ENCODE measurements around the gene GNA12.
A peak's percentile ranks its signal among the peaks of the same experiment; 100 is the strongest.

GNA12 gene

DNA sequence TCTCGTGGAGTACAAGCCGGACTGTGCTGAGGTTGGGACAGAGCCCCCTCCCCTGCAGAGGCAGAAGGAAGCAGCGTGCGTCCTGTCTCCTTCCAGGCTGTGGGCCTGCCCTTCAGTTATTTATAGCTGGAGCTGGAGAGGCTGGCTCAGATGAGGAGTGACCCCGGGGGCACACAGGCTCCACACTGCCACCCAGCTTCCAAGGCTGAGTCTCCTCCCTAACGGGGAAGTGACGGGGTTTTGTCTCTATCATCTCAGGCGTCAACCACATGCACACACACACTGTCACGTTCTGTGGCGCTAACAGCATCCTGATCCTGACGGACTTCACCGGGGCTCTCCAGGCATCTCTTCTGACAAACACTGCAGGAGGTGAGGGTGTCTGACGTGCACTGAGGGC, 130.7 kb downstream of the GNA12 start:
- TF ChIP-seq, protein P1, sequence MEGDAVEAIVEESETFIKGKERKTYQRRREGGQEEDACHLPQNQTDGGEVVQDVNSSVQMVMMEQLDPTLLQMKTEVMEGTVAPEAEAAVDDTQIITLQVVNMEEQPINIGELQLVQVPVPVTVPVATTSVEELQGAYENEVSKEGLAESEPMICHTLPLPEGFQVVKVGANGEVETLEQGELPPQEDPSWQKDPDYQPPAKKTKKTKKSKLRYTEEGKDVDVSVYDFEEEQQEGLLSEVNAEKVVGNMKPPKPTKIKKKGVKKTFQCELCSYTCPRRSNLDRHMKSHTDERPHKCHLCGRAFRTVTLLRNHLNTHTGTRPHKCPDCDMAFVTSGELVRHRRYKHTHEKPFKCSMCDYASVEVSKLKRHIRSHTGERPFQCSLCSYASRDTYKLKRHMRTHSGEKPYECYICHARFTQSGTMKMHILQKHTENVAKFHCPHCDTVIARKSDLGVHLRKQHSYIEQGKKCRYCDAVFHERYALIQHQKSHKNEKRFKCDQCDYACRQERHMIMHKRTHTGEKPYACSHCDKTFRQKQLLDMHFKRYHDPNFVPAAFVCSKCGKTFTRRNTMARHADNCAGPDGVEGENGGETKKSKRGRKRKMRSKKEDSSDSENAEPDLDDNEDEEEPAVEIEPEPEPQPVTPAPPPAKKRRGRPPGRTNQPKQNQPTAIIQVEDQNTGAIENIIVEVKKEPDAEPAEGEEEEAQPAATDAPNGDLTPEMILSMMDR (IDR thresholded peaks at IDR 0.05; ENCODE audit: low read depth, low read length, missing control alignments), result no peak
- in situ Hi-C loops (cut with HindIII; ENCODE audit: low sequenced_read_pairs), result no loop called here
- H3K4me3 ChIP-seq (ENCODE audit: low read depth, low read length), result no peak overlapping the region
- no peak for DNase-seq (ENCODE audit: low read depth)

DNA sequence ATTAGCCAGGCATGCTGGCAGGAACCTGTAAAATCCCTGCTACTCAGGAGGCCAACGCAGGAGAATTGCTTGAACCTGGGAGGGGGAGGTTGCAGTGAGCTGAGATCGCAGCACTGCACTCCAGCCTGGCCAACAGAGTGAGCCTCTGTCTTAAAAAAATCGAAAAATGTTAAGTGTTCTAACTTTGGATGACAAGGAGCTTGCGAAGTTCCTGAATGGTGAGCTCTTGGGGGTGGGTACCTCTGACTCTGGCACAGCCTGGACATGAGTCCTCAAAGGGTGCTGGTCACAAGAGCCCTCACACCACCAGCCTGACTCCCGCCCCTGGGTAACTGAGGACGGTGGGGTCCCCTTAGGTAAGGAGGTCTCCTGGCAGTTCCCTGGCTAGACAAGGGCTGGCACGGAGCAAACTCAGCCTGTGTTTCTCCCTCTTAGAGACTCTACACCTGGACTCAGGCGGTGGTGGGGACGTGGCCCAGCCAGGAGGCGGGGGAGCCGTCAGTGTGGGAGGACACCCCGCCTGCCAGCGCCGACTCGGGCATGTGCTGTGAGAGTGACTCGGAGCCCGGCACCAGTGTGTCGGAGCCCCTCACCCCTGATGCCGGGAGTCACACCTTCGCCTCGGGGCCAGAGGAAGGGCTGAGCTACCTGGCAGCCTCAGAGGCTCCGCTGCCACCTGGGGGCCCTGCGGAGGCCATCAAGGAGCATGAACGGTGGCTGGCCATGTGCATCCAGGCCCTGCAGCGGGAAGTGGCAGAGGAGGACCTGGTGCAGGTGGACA, 132.0 kb downstream of the GNA12 start:
- no peak for DNase-seq (ENCODE audit: low read depth)
- no peak overlapping the region for H3K4me3 ChIP-seq (ENCODE audit: low read depth, low read length)
- TF ChIP-seq, protein P1 (IDR thresholded peaks at IDR 0.05; ENCODE audit: low read depth, low read length, missing control alignments), result no peak
- in situ Hi-C loops (cut with HindIII; ENCODE audit: low sequenced_read_pairs), result no loop called here

DNA sequence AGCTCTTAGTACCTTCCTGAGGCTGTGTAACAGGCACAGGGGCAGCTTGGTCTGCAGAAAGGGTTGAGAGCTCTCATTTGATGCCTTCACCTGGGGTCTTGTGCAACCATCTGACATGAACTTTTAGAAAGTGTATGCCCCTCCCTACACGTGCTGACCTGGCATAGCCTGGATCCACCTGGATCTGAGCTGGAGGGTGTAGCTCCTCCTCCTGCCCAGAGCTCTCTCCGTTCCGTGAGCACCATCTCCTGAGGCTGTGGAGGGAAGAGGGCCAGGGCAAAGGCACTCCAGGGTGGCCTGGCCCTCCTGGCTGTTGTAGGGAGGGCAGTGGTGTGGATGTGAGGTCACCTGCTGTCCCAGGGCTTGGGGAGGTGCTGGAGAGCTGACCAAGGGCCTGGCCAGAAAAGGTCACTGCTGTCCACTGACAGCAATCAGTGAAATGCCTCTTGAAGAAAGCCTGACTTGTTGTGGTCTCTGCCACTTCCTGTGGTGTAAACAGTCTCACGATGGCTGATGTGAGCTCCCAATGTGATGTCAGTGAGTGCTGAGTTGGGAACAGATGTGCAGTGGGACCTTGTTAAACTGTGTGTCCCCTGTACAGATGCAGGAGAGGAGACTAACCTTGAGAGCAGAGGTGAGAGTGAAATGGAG, 133.1 kb downstream of the GNA12 start:
- no peak for DNase-seq (ENCODE audit: low read depth)

DNA sequence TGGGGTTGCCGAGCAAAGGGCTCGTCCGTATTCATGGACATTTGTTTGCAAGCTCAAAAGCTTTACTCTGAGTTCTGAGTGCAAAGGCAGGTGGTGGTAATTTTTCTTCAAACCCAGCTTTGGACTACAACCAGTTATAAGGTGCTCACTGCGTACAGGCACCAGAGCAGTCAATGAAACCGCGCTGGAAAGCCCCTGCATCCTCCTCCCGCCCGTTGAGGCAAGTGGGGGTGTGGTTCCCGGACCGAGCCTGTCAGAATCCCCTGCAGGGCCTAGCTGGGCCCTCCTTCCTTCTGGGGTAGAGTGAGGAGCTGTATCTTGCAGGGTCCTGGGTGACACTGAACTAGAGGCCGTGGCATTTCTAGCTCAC, 133.8 kb downstream of the GNA12 start:
- no peak overlapping the region for H3K4me3 ChIP-seq (ENCODE audit: low read depth, low read length)
- in situ Hi-C loops (cut with HindIII; ENCODE audit: low sequenced_read_pairs), result no loop called here
- DNase-seq (ENCODE audit: low read depth), result no peak
- TF ChIP-seq, protein P1 (IDR thresholded peaks at IDR 0.05; ENCODE audit: low read depth, low read length, missing control alignments), result no peak

More for the DNA sequence above, 133.1 kb downstream of the GNA12 start:
- no peak overlapping the region for H3K4me3 ChIP-seq (ENCODE audit: low read depth, low read length)
- TF ChIP-seq, protein P1 (IDR thresholded peaks at IDR 0.05; ENCODE audit: low read depth, low read length, missing control alignments), result no peak
- in situ Hi-C loops (cut with HindIII; ENCODE audit: low sequenced_read_pairs), result no loop called here

DNA sequence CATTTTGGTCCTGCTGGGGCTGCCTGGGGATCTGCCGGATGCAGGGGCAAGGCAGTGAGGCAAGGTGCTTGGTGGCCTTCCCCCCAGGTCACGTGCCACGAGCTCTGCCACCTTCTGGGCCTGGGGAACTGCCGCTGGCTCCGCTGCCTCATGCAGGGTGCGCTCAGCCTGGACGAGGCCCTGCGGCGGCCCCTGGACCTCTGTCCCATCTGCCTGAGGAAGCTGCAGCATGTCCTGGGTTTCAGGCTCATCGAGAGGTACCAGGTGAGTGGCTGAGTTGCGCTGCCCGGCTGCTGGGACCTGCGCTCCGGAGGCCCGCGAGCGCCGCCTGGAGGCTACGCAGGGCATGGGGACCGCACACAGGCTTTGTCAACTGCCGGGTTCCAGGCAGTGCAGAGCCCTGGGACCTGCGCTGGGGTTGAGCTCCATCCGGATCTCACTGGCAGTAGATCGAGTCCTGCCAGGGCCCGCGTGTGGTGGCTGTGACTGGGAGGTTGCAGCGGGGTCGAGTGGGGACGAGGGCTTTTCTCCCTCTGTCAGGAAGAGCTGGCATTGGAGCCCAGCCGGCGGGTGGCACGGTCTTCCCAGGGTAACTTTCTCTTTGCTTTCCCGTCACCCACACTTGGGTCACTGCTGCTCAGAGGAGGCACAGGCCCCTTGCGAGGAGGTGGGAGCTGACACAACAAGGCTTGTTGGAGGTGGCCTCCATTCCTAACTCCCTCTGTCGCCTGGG, 134.4 kb downstream of the GNA12 start:
- H3K4me3 ChIP-seq (ENCODE audit: low read depth, low read length), result no peak overlapping the region
- in situ Hi-C loops (cut with HindIII; ENCODE audit: low sequenced_read_pairs), result no loop called here
- TF ChIP-seq, protein P1 (IDR thresholded peaks at IDR 0.05; ENCODE audit: low read depth, low read length, missing control alignments), result peak; percentile 91
- no peak for DNase-seq (ENCODE audit: low read depth)

DNA sequence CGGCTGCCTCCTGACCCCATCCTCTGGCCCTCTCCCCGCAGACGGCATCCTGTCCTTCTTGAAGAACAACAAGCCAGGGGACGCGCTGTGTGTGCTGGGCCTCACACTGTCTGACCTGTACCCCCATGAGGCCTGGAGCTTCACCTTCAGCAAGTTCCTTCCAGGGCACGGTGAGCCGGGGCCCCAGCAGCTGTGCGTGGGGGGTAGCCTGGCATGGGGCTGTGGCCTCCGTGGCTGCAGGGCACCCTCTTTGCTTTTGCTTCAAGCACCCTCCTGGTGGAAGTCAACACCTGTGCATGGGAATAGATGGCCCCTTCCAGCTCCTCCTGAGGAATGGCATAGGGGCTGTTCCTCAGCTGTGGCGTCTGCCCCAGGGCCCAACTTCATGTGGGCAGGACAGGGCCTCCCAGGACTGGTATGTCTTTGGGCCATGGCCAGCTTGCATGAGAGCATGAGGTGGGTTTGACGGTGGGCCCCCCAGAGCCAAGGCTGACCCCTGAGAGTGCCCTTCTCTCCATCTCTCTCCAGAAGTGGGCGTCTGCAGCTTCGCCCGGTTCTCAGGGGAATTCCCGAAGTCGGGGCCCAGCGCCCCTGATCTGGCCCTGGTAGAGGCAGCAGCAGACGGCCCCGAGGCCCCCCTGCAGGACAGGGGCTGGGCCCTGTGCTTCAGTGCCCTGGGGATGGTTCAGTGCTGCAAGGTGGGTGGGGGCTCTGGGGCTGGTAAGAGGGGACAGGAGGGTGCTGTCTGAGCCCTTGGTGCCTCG, 135.4 kb downstream of the GNA12 start:
- TF ChIP-seq, protein P1 (IDR thresholded peaks at IDR 0.05; ENCODE audit: low read depth, low read length, missing control alignments), result no peak
- no peak overlapping the region for H3K4me3 ChIP-seq (ENCODE audit: low read depth, low read length)
- no peak for DNase-seq (ENCODE audit: low read depth)
- in situ Hi-C loops (cut with HindIII; ENCODE audit: low sequenced_read_pairs), result no loop called here
